HEK293 (cell line): Measurements from ENCODE around the gene TRABD.

Experiments
- MEIS1 ChIP-seq: sonication (generic); formaldehyde crosslinking; IDR thresholded peaks from 2 replicates; pipeline ENCODE4 v1.8.1; 2022; ENCODE audit warnings: missing genetic modification reagents, mild to moderate bottlenecking, borderline replicate concordance
- PRDM10 ChIP-seq: fragments of 450-650 bp; formaldehyde crosslinking; IDR thresholded peaks from 2 replicates; pipeline ENCODE4 v1.5.1; 2016; ENCODE audit warnings: missing biosample characterization, missing genetic modification characterization
- PRDM4 ChIP-seq: fragments of 450-650 bp; formaldehyde crosslinking; IDR thresholded peaks from 2 replicates; pipeline ENCODE4 v1.5.1; 2017; ENCODE audit warnings: missing biosample characterization, missing genetic modification characterization
- ZNF621 ChIP-seq: fragments of 450-650 bp; formaldehyde crosslinking; IDR thresholded peaks from 2 replicates; pipeline ENCODE4 v1.5.1; 2017; ENCODE audit warnings: missing biosample characterization, missing genetic modification characterization

GRCh38 chr22:50150161-50151129 lies 35.3 kb upstream of the TRABD start:
- TF ChIP-seq PRDM10 (tag by site-specific recombination) (no peak), MEIS1 (CRISPR knock-in tag) (no peak), PRDM4 (tag by site-specific recombination) (no peak), ZNF621 (no peak)
